Measurements from ENCODE around the gene KCNH5.
"Not testable (repeated sequence)": the region's sequence is repeated elsewhere in the genome, so short reads cannot be mapped to it uniquely, and the experiment has no call there.

The KCNH5 gene

DNA sequence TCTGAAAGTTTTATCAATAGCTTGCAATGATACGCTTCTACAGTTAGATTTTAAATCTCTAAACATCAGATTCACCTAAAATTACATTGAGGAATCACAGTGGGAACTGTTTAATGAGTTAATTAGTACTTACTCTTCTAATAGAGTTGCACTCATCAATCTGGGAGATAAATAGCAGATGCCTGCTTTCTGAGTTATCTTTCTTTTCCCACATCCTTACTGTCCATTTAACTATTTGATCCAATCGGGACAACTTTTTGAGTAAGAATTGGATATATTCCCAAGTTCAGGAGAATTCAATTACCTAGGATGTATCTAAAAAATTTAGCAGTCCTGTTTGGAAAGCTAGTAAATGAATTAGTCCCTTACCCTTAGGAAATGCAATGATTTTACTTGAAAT is 162.3 kb downstream of the KCNH5 start:
- FAIRE-seq, result no peak

DNA sequence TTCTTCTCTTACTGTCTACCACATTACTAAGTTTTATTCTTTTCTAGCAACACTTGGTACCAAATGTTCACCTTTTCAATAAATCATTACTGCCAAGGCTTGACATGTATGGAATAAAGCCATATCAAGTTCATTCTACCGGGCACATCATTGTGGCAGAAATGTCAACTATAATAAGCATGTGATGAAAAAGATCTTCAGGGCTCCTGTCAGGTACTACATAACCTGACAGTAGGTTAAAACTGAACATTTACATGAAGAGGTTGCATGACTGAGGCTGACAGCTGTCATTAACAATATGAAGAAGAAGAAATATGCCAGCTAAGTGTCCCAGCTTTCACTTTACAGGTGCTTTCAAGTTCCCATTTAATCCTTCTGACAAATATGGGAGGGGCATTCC is 178.9 kb downstream of the KCNH5 start:
- no peak for FAIRE-seq

DNA sequence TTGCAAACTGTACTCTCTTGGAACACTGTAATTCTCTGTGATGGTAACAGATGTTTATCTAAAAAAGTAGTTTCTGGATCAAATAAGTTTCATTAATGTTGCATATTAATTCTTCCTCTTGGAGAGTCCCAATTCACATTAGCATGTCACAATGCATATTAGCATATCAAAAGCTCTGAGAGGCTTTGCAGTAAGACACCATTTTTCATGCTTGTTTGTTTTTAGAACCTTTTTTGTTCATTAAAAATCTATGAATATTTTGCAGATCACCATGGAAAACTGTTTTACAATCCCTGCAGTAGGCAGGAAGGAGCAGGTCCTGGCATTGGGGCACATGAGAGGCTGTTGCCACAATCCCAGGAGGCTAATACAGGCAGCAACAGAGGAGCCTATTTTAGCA is 180.7 kb downstream of the KCNH5 start:
- no peak for FAIRE-seq

DNA sequence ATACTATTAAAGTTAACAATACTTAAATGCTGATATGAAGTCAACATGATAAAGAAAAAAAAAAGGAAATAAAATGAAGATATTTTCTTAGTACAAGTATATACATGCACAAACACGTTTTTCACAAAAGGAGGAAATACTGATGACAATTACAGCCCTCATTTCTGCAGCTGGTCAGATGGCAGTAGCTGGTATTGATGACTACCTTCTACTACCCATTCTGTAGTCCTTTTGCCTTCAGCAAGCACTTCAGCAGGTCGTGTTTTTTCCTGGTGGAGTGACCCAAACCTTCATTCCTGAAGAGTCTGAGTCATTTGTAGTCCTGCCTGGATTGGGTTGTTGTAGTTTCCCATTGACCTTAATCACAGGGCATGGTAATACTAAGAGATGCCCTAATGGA is 187.2 kb downstream of the KCNH5 start:
- not testable (repeated sequence) for FAIRE-seq

DNA sequence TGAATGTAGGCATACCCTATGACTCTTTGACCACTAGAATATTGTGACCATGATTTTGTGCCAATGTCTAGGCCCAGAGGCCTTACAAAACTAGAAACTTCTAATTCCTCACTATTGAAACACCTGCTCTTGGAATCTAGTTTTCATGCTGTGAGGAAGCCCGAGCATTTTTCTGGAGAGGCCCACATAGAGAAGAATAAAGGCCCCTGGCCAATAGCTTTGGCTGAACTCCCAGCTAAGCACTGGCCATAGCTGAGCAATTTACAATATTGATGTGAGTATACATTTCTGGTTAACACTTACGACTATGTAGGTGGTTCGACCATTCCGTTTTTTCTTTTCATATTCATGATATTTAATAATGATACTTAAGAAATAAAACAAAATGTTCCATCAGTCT is 190.3 kb downstream of the KCNH5 start:
- FAIRE-seq, result no peak

DNA sequence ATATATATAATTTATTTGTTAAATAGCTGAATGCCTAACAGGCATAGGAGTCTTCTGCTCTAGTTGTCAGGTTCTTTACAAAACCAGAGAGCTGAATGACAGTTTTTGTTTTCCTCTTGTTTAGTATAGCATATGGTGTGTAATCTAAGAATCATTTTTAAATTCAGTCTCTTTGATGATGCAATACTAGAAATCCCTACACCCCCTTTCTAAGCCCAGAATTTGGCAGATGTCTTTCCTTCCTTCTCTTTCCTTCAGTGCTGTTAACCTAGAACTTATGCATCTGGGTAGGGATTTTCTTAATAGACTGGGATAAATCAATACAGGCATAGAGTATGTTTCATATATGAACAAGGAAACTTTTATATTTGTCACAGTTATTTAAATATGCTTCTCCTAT is 198.1 kb downstream of the KCNH5 start:
- no peak for FAIRE-seq

DNA sequence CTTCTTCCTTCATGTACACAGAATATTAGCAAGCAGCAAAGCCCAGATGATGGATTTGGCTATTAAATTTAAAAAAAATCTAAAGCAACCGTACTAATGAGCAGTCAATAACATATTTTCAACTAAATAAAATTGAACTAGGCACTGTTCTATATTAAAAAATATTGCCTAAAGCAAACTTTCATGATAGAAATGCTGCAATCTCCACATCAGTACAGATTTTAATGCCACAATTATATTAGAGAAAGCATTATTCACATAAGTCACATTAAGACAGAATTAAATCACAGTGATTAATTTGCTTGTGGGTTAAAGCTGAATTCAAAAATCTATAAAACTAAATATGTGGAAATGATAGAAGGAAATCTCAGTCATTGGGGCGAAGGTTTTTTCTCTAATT is 200.7 kb downstream of the KCNH5 start:
- FAIRE-seq, result no peak

DNA sequence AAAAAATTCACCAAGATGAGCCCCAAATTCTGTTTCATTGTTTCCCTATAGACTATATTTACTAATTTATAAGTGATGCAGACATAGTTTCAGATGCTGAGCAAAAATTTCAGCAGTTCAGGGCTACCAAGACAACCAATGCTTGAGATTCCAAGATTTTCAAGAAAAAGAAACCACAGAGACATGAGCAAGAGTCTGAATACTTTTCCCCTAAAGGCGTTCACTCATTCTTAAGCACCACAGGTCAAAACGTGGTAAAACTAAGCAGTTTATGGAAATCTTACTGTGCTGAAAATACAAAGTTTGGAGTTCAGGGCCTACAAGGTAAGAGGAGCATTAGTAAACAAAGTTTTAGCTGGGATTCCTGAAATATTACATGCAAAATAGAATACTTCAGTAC is 221.2 kb downstream of the KCNH5 start:
- FAIRE-seq, result no peak

DNA sequence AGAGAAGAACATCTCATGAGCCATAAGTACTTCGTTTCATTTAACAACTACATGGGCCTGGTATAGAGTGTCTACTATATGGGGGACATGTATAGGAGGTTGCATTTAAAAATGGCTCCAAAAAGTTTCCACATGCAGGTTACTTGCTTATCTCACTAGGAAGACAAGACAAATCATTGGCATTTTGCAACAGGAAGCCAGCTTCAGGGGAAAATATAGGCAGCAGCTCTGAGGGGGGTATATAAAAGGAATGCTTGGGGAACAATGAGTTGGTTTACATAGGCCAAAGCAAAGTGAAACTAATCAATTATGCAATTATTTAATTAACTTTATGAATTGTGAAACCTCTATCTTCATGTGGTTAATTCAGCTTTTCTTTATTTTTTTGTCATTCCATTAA is 225.3 kb downstream of the KCNH5 start:
- FAIRE-seq, result no peak

DNA sequence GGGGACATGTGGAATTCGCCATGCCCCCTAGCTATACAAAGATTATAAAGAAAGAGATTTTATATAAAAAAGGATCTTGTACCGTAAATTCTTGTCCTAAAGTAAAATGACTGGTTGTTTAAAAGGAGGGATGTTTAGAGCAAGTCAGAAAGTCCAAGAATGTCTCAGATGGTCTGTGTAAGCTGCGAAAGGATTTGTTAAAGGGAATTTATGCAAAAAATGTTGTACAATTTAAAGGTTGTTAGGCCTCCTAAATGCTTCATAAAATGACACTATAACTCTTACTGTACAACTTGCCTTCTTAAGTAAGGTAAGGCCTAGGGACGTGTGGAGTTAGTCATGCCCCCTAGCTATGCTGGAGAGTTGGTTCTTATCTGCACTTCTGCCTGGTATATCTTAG is 237.6 kb downstream of the KCNH5 start:
- FAIRE-seq, result no peak

DNA sequence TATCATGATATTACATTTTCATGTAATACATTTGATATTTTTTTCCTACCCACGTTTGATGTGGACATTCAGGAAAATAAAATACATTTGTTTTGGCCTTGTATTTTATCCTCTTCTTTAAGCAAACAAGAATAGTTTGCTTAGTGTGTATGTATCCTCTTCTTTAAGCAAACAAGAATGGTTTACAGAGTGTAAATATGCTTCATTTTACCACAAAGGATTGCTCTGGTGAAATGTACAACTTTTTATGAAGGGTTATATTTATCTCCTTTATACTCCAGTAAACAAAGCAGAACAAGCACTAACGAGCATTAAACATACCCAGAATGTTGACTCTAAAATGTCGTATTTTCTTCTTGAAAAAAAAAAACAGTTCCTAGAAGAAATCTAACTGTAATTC is 244.7 kb downstream of the KCNH5 start:
- no peak for FAIRE-seq

DNA sequence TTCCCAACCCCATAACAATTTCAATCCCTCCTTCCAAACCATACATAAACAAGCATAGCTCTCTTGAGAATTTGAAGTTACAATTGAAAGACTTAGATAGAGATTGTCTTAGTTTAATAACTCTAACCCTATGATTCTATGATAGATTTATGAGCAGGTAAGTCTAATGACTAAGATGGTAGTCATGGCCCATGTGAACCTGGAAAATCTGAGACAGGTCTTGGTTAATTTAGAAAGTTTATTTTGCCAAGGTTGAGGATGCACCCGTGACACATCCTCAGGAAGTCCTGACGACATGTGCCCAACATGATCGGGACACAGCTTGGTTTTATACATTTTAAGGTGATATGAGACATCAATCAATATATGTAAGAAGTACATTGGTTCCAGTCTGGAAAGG is 248.8 kb downstream of the KCNH5 start:
- no peak for FAIRE-seq

DNA sequence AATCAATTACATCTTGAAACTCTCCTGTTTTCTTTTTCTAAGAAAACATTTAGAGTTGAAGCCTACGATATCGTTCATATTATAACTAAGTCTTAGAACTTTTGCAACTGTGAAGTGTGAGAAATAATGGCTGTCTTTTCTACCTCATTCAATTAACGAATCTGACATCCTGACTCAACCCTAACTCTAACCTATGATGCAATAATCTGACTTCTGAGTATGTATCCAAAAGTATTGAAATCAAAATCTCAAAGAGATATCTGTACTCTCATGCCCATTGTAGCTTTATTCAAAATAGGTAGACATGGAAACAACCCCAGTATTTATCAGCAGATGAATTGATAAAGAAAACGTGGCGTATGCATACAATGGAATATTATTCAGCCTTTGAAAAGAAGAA is 252.7 kb downstream of the KCNH5 start:
- no peak for FAIRE-seq

DNA sequence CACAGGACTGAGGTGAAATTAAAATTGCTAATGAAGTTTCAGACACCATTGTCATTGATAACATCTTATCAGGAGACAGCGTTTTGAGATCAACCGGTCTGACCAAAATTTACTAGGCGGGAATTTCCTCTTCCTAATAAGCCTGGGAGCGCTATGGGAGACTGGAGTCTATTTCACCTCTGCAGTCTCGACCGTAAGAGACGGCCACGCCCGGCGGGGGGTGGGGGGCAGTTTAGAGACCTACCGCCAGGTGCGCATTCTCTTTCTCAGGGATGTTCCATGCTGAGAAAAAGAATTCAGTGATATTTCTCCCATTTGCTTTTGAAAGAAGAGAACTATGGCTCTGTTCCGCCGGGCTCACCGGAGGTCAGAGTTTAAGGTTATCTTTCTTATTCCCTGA is 263.9 kb downstream of the KCNH5 start:
- not testable (repeated sequence) for FAIRE-seq

DNA sequence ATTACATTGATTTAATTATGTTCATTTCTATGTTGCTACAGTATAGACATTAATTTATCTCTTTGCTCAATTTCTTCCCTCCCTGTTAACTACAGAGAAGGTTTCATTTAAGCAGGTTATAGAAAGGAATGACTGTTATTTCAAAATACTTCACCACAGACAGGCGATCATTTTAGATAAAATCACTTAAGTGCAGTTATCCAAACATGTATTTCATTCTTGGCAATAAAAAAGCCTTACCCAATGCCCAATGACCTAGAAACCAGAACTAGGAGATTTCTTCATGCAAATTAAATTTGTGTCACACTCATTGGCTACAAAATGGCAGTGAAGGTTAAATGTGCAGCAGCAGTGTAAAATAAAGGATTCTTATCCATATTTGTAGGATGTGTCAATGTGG is 266.4 kb downstream of the KCNH5 start:
- no peak for FAIRE-seq

DNA sequence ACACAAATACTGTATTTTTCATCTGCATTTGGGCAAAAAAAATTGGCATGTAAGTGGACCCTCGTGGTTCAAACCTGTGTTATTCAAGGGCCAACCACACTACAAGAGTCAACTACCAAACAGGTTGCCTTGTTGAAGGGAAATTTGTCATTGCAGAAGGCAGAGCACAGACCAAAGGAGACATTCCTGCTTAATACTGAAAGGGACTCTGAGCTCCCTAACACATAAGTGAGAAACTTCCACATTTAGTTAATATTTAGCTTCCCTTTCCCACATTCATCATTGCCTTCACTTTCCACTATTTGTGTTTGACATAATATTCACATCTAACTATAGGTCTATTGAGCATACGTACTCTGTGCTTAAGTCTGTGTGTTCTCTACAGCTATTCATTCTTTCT is 266.9 kb downstream of the KCNH5 start:
- no peak for FAIRE-seq

DNA sequence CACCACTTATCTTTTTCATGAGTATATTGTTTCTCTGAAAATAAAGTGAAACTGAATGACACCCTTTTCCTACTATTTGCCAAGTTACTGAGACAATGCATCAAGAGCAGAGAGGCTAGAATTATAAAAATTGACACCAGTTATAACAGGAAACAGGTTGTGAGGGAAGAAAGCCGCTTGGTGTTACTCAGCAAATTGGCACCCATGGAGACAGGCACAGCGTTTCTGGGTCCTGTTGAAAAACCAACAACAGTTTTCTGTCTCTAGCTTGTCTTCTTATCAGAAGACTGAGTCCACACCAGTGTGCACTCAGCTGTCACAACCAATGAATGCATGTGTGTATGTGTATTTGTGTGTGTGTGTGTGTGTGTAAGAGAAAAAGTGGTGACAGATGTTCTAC is 267.7 kb downstream of the KCNH5 start:
- no peak for FAIRE-seq

DNA sequence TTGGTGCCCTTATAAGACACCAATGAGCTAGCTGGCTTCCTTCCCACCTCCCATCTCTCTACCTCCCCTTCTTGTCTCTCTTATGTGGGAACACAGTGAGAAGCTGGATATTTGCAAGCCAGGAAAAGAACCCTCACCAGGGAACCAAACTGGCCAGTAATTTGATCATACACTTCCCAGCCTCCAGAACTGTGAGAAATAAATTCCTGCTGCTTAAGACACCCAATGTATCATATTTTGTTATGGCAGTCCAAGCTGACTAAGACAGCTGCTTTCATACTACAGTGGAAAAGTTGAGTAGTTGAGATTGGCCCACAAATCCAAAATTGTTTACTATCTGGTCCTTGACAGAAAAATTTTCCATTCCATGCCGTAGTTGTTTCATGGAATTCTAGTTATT is 269.0 kb downstream of the KCNH5 start:
- no peak for FAIRE-seq

DNA sequence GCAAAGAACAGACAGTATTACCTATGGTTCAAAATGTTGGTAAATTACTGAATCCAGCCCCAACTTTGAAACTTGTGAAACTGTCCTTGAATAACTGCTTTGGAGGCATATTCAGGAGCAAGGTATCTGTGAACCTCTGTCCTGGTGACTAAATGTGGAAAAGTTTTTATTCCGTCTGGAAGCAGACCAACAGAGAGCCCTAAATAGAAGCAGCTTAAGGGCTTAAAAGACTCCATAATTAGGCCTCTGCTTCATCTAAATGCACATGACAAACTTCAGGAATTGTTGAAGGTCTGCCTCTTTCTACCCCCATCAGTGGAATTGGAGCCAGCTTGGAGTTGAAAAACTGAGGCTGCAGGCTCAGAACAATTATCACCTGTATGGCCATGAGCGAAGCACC is 276.5 kb downstream of the KCNH5 start:
- no peak for FAIRE-seq

DNA sequence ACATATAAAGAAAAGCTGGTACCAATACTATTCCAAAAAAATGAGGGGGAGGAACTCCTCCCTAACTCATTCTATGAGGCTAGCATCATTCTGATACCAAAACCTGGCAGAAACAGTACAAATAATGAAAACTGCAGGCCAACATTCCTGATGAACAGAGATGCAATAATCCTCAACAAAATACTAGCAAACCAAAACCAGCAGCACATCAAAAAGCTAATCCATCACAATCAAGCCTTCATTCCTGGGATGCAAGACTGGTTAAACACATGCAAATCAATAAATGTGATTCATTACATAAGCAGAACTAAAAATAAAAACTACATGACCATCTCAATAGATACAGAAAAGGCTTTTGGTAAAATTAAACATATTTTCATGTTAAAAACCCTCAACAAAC is 281.3 kb downstream of the KCNH5 start:
- FAIRE-seq, result no peak

DNA sequence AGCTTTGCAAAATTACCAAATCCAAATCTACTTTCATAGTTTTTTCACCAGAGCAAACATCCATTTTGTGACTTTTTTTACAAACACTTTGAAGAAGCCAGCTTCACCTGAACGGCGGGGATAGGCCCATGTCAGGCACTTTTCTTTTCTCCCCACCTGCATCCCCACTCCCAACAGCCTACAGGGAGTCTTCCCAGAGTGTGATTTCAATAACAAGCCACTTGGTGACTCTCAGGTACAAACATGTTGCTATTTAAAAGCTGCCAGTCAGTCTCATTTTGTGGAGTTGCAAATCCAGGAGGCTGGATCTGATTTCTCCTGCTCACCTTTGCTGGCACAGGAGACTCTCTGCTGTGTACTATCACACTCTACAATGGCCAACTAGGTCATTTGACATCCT is 285.5 kb downstream of the KCNH5 start:
- no peak for FAIRE-seq

DNA sequence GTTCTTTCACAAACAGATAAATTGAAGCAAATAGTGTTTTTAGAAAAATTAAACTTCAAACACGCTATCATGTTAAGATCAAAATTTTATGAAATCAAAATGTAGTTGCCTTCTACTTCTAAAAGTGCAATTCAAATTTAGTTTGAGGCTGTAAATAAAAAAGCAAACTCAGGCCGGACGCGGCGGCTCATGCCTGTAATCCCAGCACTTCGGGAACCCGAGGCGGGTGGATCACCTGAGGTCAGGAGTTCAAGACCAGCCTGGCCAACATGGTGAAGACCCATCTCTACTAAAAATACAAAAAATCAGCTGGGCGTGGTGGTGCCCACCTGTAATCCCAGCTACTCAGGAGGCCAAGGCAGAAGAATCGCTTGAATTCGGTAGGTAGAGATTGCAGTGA is 298.4 kb downstream of the KCNH5 start:
- FAIRE-seq, result not testable (repeated sequence)

DNA sequence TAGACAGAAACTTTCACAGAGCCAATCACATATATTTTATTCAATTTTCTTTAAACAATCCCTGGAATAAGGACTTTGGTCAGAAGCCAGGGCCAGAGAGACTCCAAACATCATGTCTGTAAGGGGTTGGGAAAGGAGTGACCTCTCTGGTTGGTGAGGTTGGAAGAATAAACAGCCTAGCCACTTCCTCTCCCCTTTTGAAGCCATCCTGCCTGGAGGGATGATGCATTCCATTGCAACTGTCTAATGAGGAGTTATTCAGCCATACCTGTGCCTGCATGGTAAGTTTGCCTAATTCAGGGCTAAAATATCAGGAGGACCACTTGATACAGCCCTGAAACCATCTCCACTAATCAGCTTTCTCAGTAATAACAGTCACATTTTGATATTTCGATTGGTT is 299.8 kb downstream of the KCNH5 start:
- no peak for FAIRE-seq

DNA sequence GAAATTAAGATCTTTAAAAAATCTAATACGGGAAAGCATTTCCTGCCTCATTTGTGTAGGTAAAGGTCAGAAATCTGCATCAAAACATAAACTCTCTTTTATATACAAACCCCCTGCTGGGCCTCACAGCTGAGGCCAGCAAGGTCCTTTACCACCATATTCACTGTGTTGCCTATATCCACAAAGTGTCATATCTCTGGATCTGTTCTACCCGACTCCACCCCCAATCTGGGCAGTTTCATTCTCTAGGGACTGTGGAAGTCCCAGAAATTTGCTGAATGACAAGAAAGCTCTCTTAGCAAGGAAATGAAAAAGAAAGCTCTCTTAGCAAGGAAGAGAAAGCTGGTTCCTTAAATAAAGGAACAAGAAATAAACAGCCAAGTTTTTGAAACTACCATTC is 301.7 kb downstream of the KCNH5 start:
- FAIRE-seq, result no peak

DNA sequence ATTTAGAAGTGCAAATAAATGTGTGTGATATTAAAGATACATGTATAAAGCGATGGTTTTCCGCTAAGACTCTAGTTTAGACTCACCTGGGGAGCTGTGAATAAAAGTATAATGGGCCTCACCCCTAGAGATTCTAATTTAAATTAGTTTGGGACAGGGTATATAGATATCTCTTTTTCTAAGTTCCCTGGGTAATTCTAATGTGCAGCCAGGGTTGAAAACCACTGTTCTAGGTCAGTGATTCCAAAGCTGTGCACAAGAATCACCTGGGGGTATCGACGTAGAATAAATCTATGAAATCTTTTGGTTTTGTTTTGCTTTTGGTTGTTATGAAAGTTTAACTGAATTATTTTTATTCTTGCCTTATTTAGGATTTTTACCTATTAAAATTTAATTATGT is 302.1 kb downstream of the KCNH5 start:
- FAIRE-seq, result no peak

DNA sequence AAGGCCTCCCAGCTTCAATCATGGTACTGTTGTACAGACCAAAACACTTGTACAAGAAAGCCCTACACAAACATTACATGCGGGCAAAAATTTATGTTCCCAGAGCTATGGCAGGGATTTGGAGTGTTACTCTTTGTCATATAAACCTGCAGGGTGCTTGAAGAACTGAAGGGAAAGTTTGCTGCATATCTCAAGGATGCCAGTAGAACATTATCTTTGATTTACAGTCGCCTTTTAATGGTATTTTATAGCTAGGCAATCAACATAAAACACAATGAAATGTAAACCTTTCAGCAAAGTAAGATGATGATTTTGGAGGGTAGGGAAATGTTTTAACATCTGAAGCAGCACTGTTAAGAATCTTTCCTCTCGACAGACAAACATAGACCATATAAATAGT is 305.6 kb downstream of the KCNH5 start:
- FAIRE-seq, result no peak

All from TTC549 (cell line).